Occipital lobe (tissue), 2 donors: ENCODE measurements around the gene CTAGE8. TPM values are rescaled to one million over a fixed set of nuclear protein-coding genes. Genes with fewer than 3 reads are reported as not detected.
"Not testable (repeated sequence)": the region's sequence is repeated elsewhere in the genome, so short reads cannot be mapped to it uniquely, and the experiment has no call there.

Source experiments
- DNase-seq: peaks from one replicate; lab custom pipeline; 2025; lab: John Stamatoyannopoulos, UW
- total RNA-seq: library from RNA; depleted of rRNA; stranded (reverse); fragments of >200 nt; gene quantifications from one replicate; pipeline ENCODE4 v1.2.3, GENCODE V29; 2014

CTAGE8 gene
- total RNA-seq, result not detected

- not testable (repeated sequence) for DNase-seq
Observed at GRCh38 chr7:144269188-144269587, at the start of gene CTAGE8. CTAGE8 (minus strand) TSS chr7:144269288; CDS start chr7:144269250, 38 bp downstream.

DNA sequence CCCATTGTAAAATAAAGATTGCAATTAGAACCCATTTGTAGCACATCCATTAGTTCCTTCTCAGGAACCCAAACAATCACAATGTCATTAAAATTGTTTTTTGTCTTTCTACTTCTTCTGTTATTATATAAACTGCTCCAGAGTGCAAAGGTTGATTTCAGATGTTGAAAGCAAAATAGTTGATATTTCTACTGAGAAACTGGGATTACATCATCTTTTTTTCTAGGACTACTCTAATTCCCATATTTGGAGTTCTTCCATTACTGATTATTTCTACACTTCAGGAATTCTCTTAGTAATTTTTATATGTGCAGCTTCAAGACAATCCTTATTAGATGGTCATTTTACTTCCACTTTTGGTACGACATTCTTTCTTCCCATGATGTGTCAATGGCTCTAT lies 48.4 kb upstream of the CTAGE8 start:
- DNase-seq, result not testable (repeated sequence)

DNA sequence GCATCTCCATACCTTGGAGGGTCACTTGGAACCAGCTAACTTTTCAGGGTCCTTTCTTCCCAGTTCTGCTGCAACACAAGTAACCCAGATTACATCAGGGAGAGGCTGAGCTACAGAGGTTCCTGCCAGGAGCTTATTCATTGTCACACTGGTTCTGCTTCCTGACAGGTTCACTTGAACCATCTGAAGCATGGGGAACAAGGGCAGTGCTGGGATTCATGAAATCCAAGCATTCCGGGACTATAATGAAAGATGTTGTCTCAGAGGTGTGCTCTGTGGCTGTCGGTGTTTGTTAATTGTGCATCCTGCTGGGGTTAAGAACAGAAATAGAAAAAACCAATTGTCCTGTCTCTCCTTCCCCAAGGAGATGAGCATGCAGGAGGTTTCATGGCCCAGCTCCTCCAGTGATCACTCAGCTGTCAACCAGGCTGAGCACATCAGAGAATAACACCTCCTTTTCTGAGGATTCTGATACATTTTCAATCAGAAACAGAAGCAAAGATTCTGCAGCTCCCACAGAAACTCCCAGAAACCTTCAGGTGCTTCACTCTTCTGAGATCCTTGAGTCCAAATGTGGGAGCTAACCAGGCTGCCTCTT lies 42.9 kb upstream of the CTAGE8 start, which contains the start of gene OR2A1:
OR2A1 (plus strand) TSS at position 548 of the 598 bp plus-strand sequence. CDS start 5,706 bp downstream, outside the sequence.
- DNase-seq, result not testable (repeated sequence)

DNA sequence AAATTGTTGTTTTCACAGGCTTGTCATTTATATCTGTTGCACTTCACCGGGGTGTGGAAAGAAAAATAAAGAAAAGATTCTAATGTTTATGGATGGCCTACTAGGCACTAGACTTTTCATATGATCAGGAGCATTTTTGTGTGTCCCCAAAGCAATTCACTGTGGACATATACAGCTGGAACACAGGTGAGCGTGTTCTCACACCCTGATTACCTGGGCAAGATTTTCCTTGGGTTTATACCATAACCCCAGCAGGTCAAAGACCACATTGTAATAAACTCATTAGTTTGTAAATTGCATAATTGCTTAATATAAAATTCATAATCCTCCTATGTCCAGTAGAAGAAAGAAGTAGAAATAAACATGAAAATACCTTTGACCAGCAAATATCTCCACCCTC lies 42.1 kb upstream of the CTAGE8 start:
- not testable (repeated sequence) for DNase-seq

GRCh38 chr7:144309702-144310101 lies 40.6 kb upstream of the CTAGE8 start:
- DNase-seq, result not testable (repeated sequence)

DNA sequence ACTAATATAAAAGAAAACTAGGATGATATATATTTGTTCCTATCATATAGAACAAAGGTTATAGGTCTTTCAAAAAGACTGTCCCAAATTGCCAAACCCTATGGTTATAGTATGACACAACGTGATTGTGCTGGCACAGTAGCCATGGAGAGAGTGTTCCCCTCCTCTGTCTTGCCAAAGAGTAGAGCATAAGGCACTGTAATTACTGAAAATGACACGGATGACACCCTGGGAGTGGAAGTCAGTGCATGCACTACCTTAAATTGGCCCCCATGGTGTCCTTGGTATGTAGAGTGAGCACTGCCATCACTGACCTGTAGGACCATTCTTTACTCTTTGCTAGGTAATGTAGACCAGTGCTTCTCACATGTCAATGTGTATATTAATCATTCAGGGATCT lies 36.1 kb upstream of the CTAGE8 start:
- DNase-seq, result not testable (repeated sequence)

DNA sequence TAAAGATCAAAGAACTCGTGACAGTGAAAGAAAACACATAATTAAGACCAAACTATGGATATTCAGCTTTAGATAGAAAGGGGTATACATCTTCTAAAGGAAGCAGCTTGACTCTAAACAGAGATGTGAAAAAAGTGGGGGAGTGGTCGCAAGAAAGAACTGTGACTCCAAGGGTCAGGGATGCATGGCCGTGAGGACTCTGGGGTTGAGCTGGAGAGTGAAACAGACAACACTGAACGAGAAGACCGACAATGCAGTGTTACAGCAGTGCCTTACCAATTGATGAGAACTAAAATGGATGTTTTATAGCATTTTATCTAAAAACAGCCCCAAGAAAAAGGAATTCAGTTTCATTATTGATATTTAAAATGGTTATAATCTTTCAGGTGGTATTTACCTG lies 34.5 kb upstream of the CTAGE8 start:
- DNase-seq, result not testable (repeated sequence)

DNA sequence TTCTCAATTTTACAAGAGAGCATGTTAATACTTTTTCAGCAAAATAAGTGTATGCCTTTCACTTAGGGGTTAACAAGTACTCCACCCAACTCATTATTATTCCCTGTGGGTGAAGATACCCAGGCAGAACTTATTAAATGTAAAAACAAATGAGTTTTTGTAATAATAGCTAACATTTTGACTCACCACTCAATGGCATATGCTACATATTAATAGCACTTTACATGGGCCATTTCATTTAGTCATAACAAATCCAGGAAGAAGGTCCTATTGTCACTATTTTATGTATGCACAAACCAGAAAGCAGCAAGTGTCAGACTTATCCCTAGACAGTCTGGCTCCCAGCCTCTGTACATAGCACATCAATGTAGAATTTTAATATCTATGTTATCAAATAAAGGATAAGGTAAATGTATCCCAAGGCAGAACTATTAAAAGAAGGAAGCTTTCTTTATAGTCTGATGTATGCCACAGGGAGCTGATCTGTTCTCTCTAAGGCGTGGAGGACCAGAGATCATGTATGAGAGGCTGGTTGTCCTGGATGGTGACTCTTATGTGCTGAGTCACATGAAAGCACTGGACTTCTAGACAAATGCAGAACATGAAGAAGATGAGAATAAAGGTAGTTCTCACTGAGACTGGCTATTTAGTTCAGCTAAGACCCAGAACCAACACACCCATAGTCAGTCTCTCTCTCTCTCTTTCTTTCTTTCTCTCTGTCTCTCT lies 33.7 kb upstream of the CTAGE8 start:
- DNase-seq, result not testable (repeated sequence)

DNA sequence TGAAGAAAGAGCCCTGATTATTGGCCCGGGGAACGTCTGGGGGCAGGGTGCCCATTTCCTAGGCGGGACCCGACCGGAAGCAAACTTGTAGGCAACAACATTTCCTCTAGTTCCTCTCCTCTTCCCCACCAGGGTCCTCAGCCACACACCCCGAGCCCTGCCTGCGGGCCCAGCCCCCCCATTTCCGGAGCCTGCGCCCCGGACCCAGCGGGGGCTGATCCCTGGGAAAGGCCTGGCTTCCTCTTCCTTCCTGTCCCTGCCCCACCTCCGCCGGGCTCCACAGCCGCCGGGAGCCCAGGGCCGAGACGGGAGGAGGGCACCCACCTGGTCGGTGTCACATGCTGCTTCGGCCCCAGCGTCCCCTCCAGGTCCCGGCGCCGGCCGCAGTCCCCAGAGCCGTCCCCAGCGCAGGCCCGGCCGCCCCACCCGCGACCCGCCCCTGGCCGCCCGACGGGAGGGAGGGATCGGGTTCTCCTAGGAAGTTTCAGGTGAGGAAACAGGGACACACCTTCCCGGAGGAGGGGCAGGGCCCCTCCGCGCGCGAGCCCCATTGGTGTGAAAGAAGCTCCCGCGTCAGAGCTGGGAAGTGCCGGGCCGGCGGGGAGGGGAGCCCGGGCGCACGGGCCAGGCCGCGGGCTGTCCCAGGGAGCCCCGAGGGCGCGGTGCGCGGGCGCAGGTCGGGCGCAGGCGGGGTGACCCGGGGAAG lies 24.9 kb upstream of the CTAGE8 start:
- not testable (repeated sequence) for DNase-seq

- not testable (repeated sequence) for DNase-seq
Observed at GRCh38 chr7:144292384-144293161, 23.5 kb upstream of the CTAGE8 start.

DNA sequence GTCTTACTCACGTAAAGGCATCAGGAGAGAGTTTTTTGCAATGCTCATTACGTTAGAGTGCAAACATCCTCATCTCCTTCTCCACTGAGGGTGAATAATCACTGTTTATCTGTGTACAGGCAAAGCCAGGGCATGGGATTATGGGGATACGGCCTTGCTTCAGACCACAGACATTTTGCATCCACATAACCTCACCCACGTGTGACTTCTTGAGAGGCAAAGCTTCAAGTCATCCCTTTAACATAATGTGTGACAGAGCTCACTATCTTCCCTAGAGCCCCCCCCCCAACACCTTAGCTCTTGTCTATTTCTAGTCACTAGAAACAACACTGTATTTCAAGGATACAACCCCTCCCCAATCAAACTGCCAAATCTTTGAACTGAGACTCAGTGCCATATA lies 22.5 kb upstream of the CTAGE8 start:
- DNase-seq, result not testable (repeated sequence)

GRCh38 chr7:144287171-144287784 lies 18.2 kb upstream of the CTAGE8 start:
- DNase-seq, result not testable (repeated sequence)

GRCh38 chr7:144283716-144284115 lies 14.6 kb upstream of the CTAGE8 start:
- DNase-seq, result not testable (repeated sequence)

DNA sequence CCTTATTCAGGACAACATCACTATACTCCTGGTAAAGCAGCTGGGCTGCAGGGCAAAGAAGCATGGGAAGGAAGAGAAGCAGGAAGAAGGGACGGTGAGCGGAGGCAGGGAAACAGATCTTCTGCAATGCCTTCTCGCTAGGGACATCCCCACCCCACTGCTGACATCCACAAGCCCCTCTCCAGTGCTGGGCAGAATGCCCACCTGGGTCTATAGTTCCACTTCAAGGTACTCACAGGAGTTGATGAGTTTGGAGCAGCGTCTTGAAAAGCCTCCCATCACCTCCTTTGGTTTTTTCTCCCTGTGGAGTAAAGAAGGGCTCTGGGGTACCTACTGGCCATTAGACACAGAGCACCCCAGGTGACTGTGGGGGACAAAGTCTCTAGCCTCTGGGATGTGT lies 13.4 kb upstream of the CTAGE8 start:
- not testable (repeated sequence) for DNase-seq

- not testable (repeated sequence) for DNase-seq
Observed at GRCh38 chr7:144281981-144282380, 12.9 kb upstream of the CTAGE8 start.

- not testable (repeated sequence) for DNase-seq
Observed at GRCh38 chr7:144280010-144280409, 10.9 kb upstream of the CTAGE8 start.

- DNase-seq, result not testable (repeated sequence)
Observed at GRCh38 chr7:144275281-144275680, 6.2 kb upstream of the CTAGE8 start.

- DNase-seq, result not testable (repeated sequence)
Observed at GRCh38 chr7:144264692-144265091, 4.4 kb downstream of the CTAGE8 start, which contains the start of gene OR2A7. OR2A7 (minus strand) TSS chr7:144264792; CDS start chr7:144259628, 5,164 bp downstream.

- DNase-seq, result not testable (repeated sequence)
Observed at GRCh38 chr7:144262128-144262527, 7.0 kb downstream of the CTAGE8 start.

- not testable (repeated sequence) for DNase-seq
Observed at GRCh38 chr7:144259067-144259466, 10.0 kb downstream of the CTAGE8 start.

DNA sequence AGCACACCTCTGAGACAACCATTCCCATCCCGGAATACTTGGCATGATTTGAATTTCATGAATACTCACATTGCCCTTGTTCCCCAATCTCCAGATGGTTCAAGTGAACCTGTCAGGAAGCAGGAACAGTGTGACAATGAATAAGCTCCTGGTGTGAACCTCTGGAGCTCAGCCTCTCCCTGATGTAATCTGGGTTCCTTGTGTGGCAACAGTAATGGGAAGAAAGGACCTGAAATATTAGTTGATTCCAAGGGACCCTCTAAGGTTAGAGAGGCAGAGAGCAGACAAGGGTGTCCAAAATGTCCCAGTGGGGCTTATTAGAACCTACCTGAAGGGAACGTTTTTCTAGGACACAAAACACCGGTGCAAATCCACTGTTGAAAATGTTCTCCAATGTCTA lies 13.0 kb downstream of the CTAGE8 start:
- DNase-seq, result no peak
